GM23248 (cell line): Measurements from ENCODE around the gene NUDT15.

Experiments used
- EZH2 ChIP-seq: fragments of 200-600 bp; sonication (generic); IDR thresholded peaks from 2 replicates; pipeline ENCODE4 v1.6.1; 2018; ENCODE audit warnings: antibody characterized with exemption, mild to moderate bottlenecking; ENCODE audit not compliant: insufficient read depth, poor library complexity, severe bottlenecking
- EZH2phosphoT487 ChIP-seq: fragments of 200-600 bp; sonication (generic); IDR thresholded peaks from 2 replicates; pipeline ENCODE4 v1.6.1; 2018; ENCODE audit warnings: antibody characterized with exemption, moderate library complexity, mild to moderate bottlenecking, low read depth; ENCODE audit not compliant: insufficient read depth

DNA sequence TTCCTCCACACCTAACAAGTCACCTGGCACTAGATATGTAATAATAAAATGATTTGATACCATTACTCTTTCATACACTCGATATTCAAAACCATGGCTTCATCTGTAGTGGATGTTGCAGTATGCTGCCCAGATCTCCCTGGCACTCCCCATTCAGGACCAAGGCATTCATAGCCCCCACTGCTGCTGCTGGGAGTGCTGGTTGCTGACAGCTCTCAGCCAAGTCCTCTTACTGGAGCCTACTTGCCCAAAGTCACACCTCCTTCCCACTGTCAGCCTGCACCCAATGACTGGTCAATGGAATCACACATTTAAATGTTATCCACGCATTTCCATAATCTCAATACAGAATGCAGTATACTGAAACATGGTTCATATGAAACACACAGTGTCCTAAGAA is 40.1 kb upstream of the NUDT15 start:
- TF ChIP-seq EZH2: no peak
- TF ChIP-seq EZH2phosphoT487: no peak
